PC-3 (cell line): ENCODE results near the gene HNRNPD. TPM values are rescaled to one million over a fixed set of nuclear protein-coding genes. Genes with fewer than 3 reads are reported as not detected.
"Not testable (repeated sequence)": the region's sequence is repeated elsewhere in the genome, so short reads cannot be mapped to it uniquely, and the experiment has no call there.

Source experiments
- ATAC-seq: fragments of 200-7000 bp; cut with Tn5 transposase; 2 replicates; pipeline ENCODE4 v1.9.1; 2020; ENCODE audit warnings: mild to moderate bottlenecking, moderate library complexity
- BruUV-seq: library from RNA; stranded (reverse); fragments of 400-500 nt; replicated peaks from 2 replicates; lab custom pipeline; 2021; lab: Mats Ljungman, UMichigan
- CTCF ChIA-PET: fragments of 300-600 bp; sonication (Branson Sonifier 250); formaldehyde crosslinking; loops from one replicate; lab custom pipeline; 2022; ENCODE audit warnings: antibody characterized with exemption; lab: Charles Lee
- POLR2A ChIA-PET: fragments of 300-600 bp; sonication (Branson Sonifier 250); formaldehyde crosslinking; loops from one replicate; lab custom pipeline; 2022; ENCODE audit warnings: antibody characterized with exemption; ENCODE audit not compliant: unreplicated experiment; lab: Charles Lee
- DNase-seq: peaks from one replicate; pipeline ENCODE4 v3.0.0-alpha.2; 2015
- H2AFZ ChIP-seq: fragments of 300-600 bp; sonication (generic); 2 replicates; pipeline ENCODE4 v1.6.0; 2016; ENCODE audit warnings: antibody characterized with exemption, low read length
- H3F3A ChIP-seq: fragments of 300-600 bp; sonication (generic); one replicate; pipeline ENCODE4 v1.6.0; 2017; ENCODE audit warnings: antibody characterized with exemption, low read length, control low read depth, mild to moderate bottlenecking; ENCODE audit not compliant: unreplicated experiment
- H3K27ac ChIP-seq: fragments of 300-600 bp; sonication (generic); 2 replicates; pipeline ENCODE4 v1.5.1; 2016; ENCODE audit warnings: mild to moderate bottlenecking, low read length
- H3K27me3 ChIP-seq: fragments of 300-600 bp; sonication (generic); 2 replicates; pipeline ENCODE4 v1.6.1; 2016; ENCODE audit warnings: low read length, mixed read lengths
- H3K36me3 ChIP-seq: fragments of 300-600 bp; sonication (generic); 2 replicates; pipeline ENCODE4 v1.6.1; 2016; ENCODE audit warnings: low read depth, mixed run types, low read length, mixed read lengths
- H3K4me1 ChIP-seq: fragments of 300-600 bp; sonication (generic); 2 replicates; pipeline ENCODE4 v1.5.1; 2016; ENCODE audit warnings: low read length; ENCODE audit not compliant: insufficient read depth
- H3K4me2 ChIP-seq: fragments of 300-600 bp; sonication (generic); 2 replicates; pipeline ENCODE4 v1.6.0; 2016; ENCODE audit warnings: low read length
- H3K4me3 ChIP-seq: fragments of 300-600 bp; sonication (generic); 2 replicates; pipeline ENCODE4 v1.5.1; 2016; ENCODE audit warnings: mild to moderate bottlenecking, low read length, mixed read lengths
- H3K79me2 ChIP-seq: fragments of 300-600 bp; sonication (generic); 2 replicates; pipeline ENCODE4 v1.6.1; 2017; ENCODE audit warnings: low read length, mixed read lengths
- H3K9ac ChIP-seq: fragments of 300-600 bp; sonication (generic); 2 replicates; pipeline ENCODE4 v1.6.0; 2016; ENCODE audit warnings: mild to moderate bottlenecking, low read length
- H3K9me2 ChIP-seq: fragments of 300-600 bp; sonication (generic); replicated peaks from 2 replicates; pipeline ENCODE4 v1.6.1; 2016; ENCODE audit warnings: mixed run types, low read length, mixed read lengths
- H3K9me3 ChIP-seq: fragments of 300-600 bp; sonication (generic); 2 replicates; pipeline ENCODE4 v1.6.1; 2016; ENCODE audit warnings: low read length, mixed read lengths
- H4K20me1 ChIP-seq: fragments of 300-600 bp; sonication (generic); 2 replicates; pipeline ENCODE4 v1.6.1; 2016; ENCODE audit warnings: low read length, mixed read lengths
- CTCF ChIP-seq: fragments of 300-600 bp; sonication (generic); conservative IDR thresholded peaks from 2 replicates; pipeline ENCODE4 v1.5.1; 2017; ENCODE audit warnings: antibody characterized with exemption, low read depth, mild to moderate bottlenecking, low read length
- EZH2 ChIP-seq: fragments of 300-600 bp; sonication (generic); IDR thresholded peaks from one replicate; pipeline ENCODE4 v1.6.1; 2017; ENCODE audit warnings: antibody characterized with exemption, mild to moderate bottlenecking, low read length; ENCODE audit not compliant: unreplicated experiment
- EZH2phosphoT487 ChIP-seq: fragments of 300-600 bp; sonication (generic); IDR thresholded peaks from 2 replicates; pipeline ENCODE4 v1.6.1; 2018; ENCODE audit warnings: mild to moderate bottlenecking, antibody characterized with exemption, low read length, borderline replicate concordance
- intact Hi-C: fragments of 100-400 bp; cut with micrococcal nuclease; formaldehyde crosslinking; loops from 2 replicates; pipeline ENCODE4 v1.9.0; 2023
- total RNA-seq: library from RNA; depleted of rRNA; stranded (reverse); fragments of >200 nt; gene quantifications from 2 replicates; pipeline ENCODE4 v1.2.3, GENCODE V29; 2014

The HNRNPD gene
- total RNA-seq, 1 experiment from 2014 or later, result 86.4 TPM

GRCh38 chr4:82388405-82388804 lies 14.6 kb upstream of the HNRNPD start:
- Histone ChIP-seq H3K79me2 (no peaks in the 10 kb centered on the region), H3K36me3 (no peaks in the 10 kb centered on the region), H3K4me1 (no peaks in the 10 kb centered on the region), H3K4me2 (no peak overlapping the region), H3K27ac (no peak overlapping the region), H3K4me3 (no peak overlapping the region), H3K9me3 (no peaks in the 10 kb centered on the region), H3K9ac (no peak overlapping the region), H3F3A (no peaks in the 10 kb centered on the region), H3K9me2 (no peaks in the 10 kb centered on the region), H4K20me1 (no peaks in the 10 kb centered on the region), H2AFZ (no peak overlapping the region), H3K27me3 (no peaks in the 10 kb centered on the region)
- intact Hi-C loops, result no loop called here
- DNase-seq, result no peak
- POLR2A ChIA-PET, result no interaction called here
- ATAC-seq, result peak; percentile 35; the same call in 1 of the 2 replicates
- TF ChIP-seq CTCF (peak; percentile 21; the same call in 1 of the 2 replicates), EZH2phosphoT487 (no peak)
- no TSS peak for BruUV-seq
- CTCF ChIA-PET, result no interaction called here

- BruUV-seq, H3K27me3 ChIP-seq, H3K9me2 ChIP-seq, H3K4me3 ChIP-seq, intact Hi-C loops, H3K9ac ChIP-seq, H3K27ac ChIP-seq, H3K36me3 ChIP-seq, H3K4me2 ChIP-seq, CTCF ChIA-PET, H3K4me1 ChIP-seq, H3F3A ChIP-seq, POLR2A ChIA-PET, H3K79me2 ChIP-seq, DNase-seq, H3K9me3 ChIP-seq, H4K20me1 ChIP-seq, H2AFZ ChIP-seq, ATAC-seq: not testable (repeated sequence)
Observed at GRCh38 chr4:82386312-82386711, 12.5 kb upstream of the HNRNPD start.

GRCh38 chr4:82382751-82383150 lies 9.0 kb upstream of the HNRNPD start:
- no peak overlapping the region for H3K4me2 ChIP-seq
- 0 out of 2 replicates have a peak, but pooled peaks cover 6% of the 10 kb centered on the region for H3K79me2 ChIP-seq
- no peak overlapping the region for H3K9ac ChIP-seq
- H3K27me3 ChIP-seq, result no peaks in the 10 kb centered on the region
- no peak for TF ChIP-seq EZH2phosphoT487
- no peak for TF ChIP-seq CTCF
- no peak for TF ChIP-seq EZH2
- DNase-seq, result no peak
- H3K36me3 ChIP-seq, result no peaks in the 10 kb centered on the region
- CTCF ChIA-PET, result no interaction called here
- H3K9me2 ChIP-seq, result no peaks in the 10 kb centered on the region
- no peak for ATAC-seq
- intact Hi-C loops, result no loop called here
- H3F3A ChIP-seq, result no peaks in the 10 kb centered on the region
- BruUV-seq, result no TSS peak
- no peak overlapping the region for H3K4me3 ChIP-seq
- no peak overlapping the region for H2AFZ ChIP-seq
- H3K27ac ChIP-seq, result no peak overlapping the region
- no peaks in the 10 kb centered on the region for H3K9me3 ChIP-seq
- H4K20me1 ChIP-seq, result no peaks in the 10 kb centered on the region
- POLR2A ChIA-PET, result no interaction called here
- peaks cover 12% of the 10 kb centered on the region for H3K4me1 ChIP-seq
